Motor neuron (in vitro differentiated cells): ENCODE data around the gene ABHD8. TPM values are rescaled to one million over a fixed set of nuclear protein-coding genes. Genes with fewer than 3 reads are reported as not detected.

Experiments used
- ATAC-seq, 8 experiments: fragments of 200-7000 bp; cut with Tn5 transposase; replicated peaks in 6 of 8; 2 replicates each; pipeline ENCODE4 v1.8.0; 2021; ENCODE audit warnings: mild to moderate bottlenecking in 8 of 8, moderate library complexity in 8 of 8
- H3K27ac ChIP-seq, 2 donors: fragments of 250-450 bp; sonication (Bioruptor Pico); 2 replicates each; pipeline ENCODE4 v1.9.0; 2021; ENCODE audit warnings: antibody characterized with exemption in 2 of 2, mild to moderate bottlenecking in 2 of 2, moderate library complexity in 1 of 2
- H3K4me1 ChIP-seq, 2 donors: fragments of 250-450 bp; sonication (Bioruptor Pico); replicated peaks in 1 of 2; 2 replicates each; pipeline ENCODE4 v1.6.1; 2021; ENCODE audit warnings: antibody characterized with exemption in 2 of 2, mild to moderate bottlenecking in 2 of 2, moderate library complexity in 1 of 2
- H3K4me3 ChIP-seq, 5 donors: fragments of 250-450 bp; sonication (Bioruptor Pico); 2 replicates each; pipeline ENCODE4 v1.9.0; 2021; ENCODE audit warnings: antibody characterized with exemption in 5 of 5, mild to moderate bottlenecking in 5 of 5, moderate library complexity in 4 of 5
- WGBS, 10 experiments: fragments of 450-650 bp; shearing (Covaris generic); methylation state at CpG; one replicate each; pipeline ENCODE4 v1.0.0; 2022; 5-methylcytosine and 5-hydroxymethylcytosine counted together
- in situ Hi-C, 9 experiments: fragments of 400-800 bp; cut with MboI; loops; one replicate each; pipeline ENCODE4 v1.15.0; 2021; ENCODE audit warnings: low sequenced_read_pairs in 9 of 9, low pct_unique_long_range_greater_than_20kb in 2 of 9; ENCODE audit not compliant: unreplicated experiment in 9 of 9
- total RNA-seq, 8 experiments: library from RNA; unstranded; fragments of 300-600 nt; gene quantifications; 2 replicates each; pipeline versions ENCODE4 v1.2.3 to v1.2.4, GENCODE V29; 2022

The ABHD8 gene
- total RNA-seq, 8 experiments from 2014 or later: 6.2 to 16.2 (median 8.2) TPM

GRCh38 chr19:17259118-17259780 lies 44.0 kb downstream of the ABHD8 start:
- ATAC-seq: no peak
- Histone ChIP-seq H3K4me3 (no peak overlapping the region), H3K27ac (no peak overlapping the region), H3K4me1 (no peaks in the 10 kb centered on the region)
- WGBS, 10 experiments: 43 to 90% (median 83%) methylated on average over 2 to 4 of the region's 9 CpGs; no CpG with 5 or more reads in 2 of the 10 experiments
- in situ Hi-C loops: no loop called here

- 0 to 83% (median 55%) methylated on average over 1 to 2 of the region's 3 CpGs; no CpG with 5 or more reads in 4 of the 10 experiments for WGBS, 10 experiments
- H3K4me3 ChIP-seq: no peak overlapping the region
- in situ Hi-C loops: no loop called here
- no peak overlapping the region for H3K27ac ChIP-seq
- no peak for ATAC-seq
- no peaks in the 10 kb centered on the region for H3K4me1 ChIP-seq
Observed at GRCh38 chr19:17256130-17256529, 47.1 kb downstream of the ABHD8 start.

- Histone ChIP-seq H3K27ac (no peak overlapping the region), H3K4me1 (no peaks in the 10 kb centered on the region), H3K4me3 (no peak overlapping the region)
- no peak for ATAC-seq
- in situ Hi-C loops: no loop called here
- 20 to 100% (median 83%) methylated on average over 1 to 5 of the region's 18 CpGs; no CpG with 5 or more reads in 3 of the 10 experiments for WGBS, 10 experiments
Observed at GRCh38 chr19:17255150-17255621, 48.0 kb downstream of the ABHD8 start.

GRCh38 chr19:17254636-17255035 lies 48.6 kb downstream of the ABHD8 start:
- 40 to 97% (median 87%) methylated on average over 2 to 9 of the region's 10 CpGs; no CpG with 5 or more reads in 1 of the 10 experiments for WGBS, 10 experiments
- no peaks in the 10 kb centered on the region for H3K4me1 ChIP-seq
- ATAC-seq: no peak

GRCh38 chr19:17249887-17250548 lies 53.2 kb downstream of the ABHD8 start:
- in situ Hi-C loops: no loop called here
- no peak for ATAC-seq
- Histone ChIP-seq H3K27ac (no peak overlapping the region), H3K4me3 (no peak overlapping the region), H3K4me1 (peaks cover 19 to 22% of the 10 kb centered on the region in 2 donors)
- WGBS, 10 experiments: 88 to 100% (median 98%) methylated on average over 2 to 11 of the region's 15 CpGs; no CpG with 5 or more reads in 4 of the 10 experiments

More at GRCh38 chr19:17254636-17255035, 48.6 kb downstream of the ABHD8 start:
- Histone ChIP-seq H3K4me3 (no peak overlapping the region), H3K27ac (no peak overlapping the region)
- in situ Hi-C loops: no loop called here

GRCh38 chr19:17248011-17248776 lies 55.0 kb downstream of the ABHD8 start:
- in situ Hi-C loops: no loop called here
- 80 to 84% methylated on average over 2 to 7 of the region's 21 CpGs; no CpG with 5 or more reads in 8 of the 10 experiments for WGBS, 10 experiments
- H3K4me3 ChIP-seq: no peak overlapping the region
- H3K27ac ChIP-seq: peak overlapping the region in 1 of 2 donors; percentile 84
- peak in 1 of 8 experiments; percentile 7 for ATAC-seq
- H3K4me1 ChIP-seq: peaks cover 23 to 24% of the 10 kb centered on the region in 2 donors

GRCh38 chr19:17246681-17247425 lies 56.4 kb downstream of the ABHD8 start:
- 0 to 28% (median 7%) methylated on average over 1 to 9 of the region's 21 CpGs; no CpG with 5 or more reads in 3 of the 10 experiments for WGBS, 10 experiments
- Histone ChIP-seq H3K4me3 (peak overlapping the region; percentile 57 to 89 (median 61)), H3K4me1 (peaks cover 23 to 32% of the 10 kb centered on the region in 2 donors), H3K27ac (peak overlapping the region; percentile 80 to 84)
- in situ Hi-C loops: no loop called here
- ATAC-seq: peak in 3 of 8 experiments; percentile 41 to 53 (median 49)

GRCh38 chr19:17245535-17245984 lies 57.7 kb downstream of the ABHD8 start, which contains the start of gene NR2F6:
TSS of gene NR2F6 (minus strand) at chr19:17245919. CDS start at chr19:17245220, 699 bp downstream.
- in situ Hi-C loops: no loop called here
- Histone ChIP-seq H3K27ac (peak within 1 kb of the TSS; percentile 80 to 86), H3K4me3 (peak within 1 kb of the TSS; percentile 57 to 89 (median 61)), H3K4me1 (peaks cover 25 to 32% of the 10 kb centered on the region in 2 donors)
- WGBS, 10 experiments: no CpG with 5 or more reads among the region's 72 CpGs
- ATAC-seq: peak in 5 of 8 experiments; percentile 0 to 3 (median 1)

GRCh38 chr19:17244618-17245534 lies 58.3 kb downstream of the ABHD8 start:
- peak in 1 of 8 experiments; percentile 1 for ATAC-seq
- Histone ChIP-seq H3K27ac (peak overlapping the region; percentile 80 to 86), H3K4me1 (peaks cover 32 to 38% of the 10 kb centered on the region in 2 donors), H3K4me3 (peak overlapping the region; percentile 57 to 89 (median 61))
- in situ Hi-C loops: no loop called here
- 0% methylated on average over 1 to 6 of the region's 100 CpGs; no CpG with 5 or more reads in 7 of the 10 experiments for WGBS, 10 experiments

GRCh38 chr19:17243830-17244617 lies 59.2 kb downstream of the ABHD8 start:
- in situ Hi-C loops: no loop called here
- peak overlapping the region; percentile 57 to 89 (median 61) for H3K4me3 ChIP-seq
- peaks cover 33 to 38% of the 10 kb centered on the region in 2 donors for H3K4me1 ChIP-seq
- peak overlapping the region; percentile 20 to 86 for H3K27ac ChIP-seq
- peak in 5 of 8 experiments; percentile 4 to 29 (median 19) for ATAC-seq
- 0% methylated on average over 1 to 9 of the region's 52 CpGs; no CpG with 5 or more reads in 7 of the 10 experiments for WGBS, 10 experiments
